Daoy (cell line): ENCODE results near the gene SLC22A14. TPM values are rescaled to one million over a fixed set of nuclear protein-coding genes. Genes with fewer than 3 reads are reported as not detected.
"Not testable (repeated sequence)": the region's sequence is repeated elsewhere in the genome, so short reads cannot be mapped to it uniquely, and the experiment has no call there.

Experiments used
- DNase-seq: peaks from one replicate; pipeline ENCODE4 v3.0.0-alpha.2; 2015; ENCODE audit warnings: low read depth
- total RNA-seq: library from RNA; depleted of rRNA; stranded (reverse); fragments of >200 nt; shearing (Covaris generic); gene quantifications from 2 replicates; pipeline ENCODE4 v1.2.3, GENCODE V29; 2014

SLC22A14 gene
- total RNA-seq, 1 experiment from 2014 or later, result not detected

GRCh38 chr3:38271553-38271952, 10.5 kb upstream of the SLC22A14 start:
- no peak for DNase-seq

GRCh38 chr3:38274864-38275649, 7.0 kb upstream of the SLC22A14 start:
- no peak for DNase-seq

DNA sequence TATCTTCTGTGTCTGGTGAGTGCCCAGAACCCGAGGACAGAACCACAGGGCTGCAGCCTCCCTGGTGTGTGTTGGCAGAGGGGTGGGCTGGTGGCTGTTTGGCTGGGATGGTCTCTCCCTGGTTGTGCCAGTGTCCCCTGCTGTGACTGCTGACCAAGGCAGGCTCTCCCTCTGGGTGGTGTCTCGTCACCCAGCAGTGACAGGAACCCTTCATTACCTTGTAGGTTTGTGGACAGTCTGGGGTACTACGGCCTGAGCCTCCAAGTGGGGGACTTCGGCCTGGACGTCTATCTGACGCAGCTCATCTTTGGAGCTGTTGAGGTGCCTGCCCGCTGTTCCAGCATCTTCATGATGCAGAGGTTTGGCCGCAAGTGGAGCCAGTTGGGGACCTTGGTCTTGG, 6.4 kb upstream of the SLC22A14 start:
- no peak for DNase-seq

DNA sequence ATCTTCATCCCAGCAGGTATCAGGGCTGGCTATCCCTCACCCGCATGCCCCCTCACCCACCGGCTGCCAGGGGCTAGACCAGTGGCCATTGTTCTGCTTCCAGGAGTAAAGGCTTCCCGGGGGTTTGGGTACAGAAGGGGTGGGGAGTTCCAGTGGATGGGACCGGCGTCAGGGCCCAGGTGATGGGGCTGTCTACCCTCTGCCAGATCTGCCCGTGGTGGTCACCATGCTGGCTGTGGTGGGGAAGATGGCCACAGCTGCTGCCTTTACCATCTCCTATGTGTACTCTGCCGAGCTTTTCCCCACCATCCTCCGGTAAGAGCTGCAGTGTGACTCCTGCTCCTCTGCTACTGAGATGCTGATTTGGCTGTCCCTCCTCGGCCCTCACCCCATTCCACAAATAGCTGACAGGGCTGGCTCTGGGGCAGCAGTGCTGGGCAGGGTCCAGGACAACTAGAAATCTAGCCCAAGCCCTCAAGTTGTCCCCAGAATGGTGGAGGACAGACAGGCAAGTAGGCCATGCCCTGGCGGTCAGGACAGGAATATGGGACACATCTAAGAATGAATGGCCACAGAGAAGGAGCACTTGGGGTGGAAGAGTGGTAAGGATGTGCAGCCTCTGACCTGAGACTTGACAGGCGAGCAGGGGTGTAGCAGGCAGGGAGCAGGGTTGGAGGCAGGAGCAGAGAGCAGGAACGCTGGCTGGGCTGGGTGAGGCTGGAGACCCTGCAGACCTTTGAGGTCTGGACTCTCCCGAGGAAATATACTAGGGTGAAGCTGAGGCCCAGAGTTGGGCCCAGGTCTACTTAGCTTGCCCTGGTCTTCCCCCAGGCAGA, 5.8 kb upstream of the SLC22A14 start:
- DNase-seq, result no peak

DNA sequence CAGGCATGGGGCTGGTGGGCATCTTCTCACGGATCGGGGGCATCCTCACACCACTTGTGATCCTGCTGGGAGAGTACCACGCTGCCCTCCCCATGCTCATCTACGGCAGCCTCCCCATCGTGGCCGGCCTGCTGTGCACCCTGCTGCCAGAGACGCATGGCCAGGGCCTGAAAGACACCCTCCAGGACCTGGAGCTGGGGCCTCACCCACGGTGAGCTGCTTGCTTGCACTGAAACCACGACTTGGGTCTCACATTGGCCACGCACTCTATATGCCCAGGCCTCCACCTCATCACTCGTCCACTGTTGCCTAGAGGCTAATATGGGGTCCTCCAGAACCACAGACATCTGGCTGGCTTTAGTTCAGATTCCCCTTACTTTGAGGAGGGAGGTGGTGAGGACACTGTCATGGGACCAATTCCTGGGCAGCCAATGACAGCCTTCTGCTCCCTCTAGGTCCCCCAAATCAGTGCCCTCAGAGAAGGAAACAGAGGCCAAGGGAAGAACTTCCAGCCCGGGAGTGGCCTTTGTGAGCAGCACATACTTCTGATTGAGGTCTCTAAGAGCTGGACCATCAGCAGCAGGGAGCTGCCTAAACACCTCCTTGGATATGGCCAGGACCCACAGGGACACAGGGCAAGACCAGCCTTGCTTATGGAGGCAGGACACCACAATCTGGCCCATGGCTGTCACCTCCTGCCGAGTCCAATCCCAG, 5.0 kb upstream of the SLC22A14 start:
- no peak for DNase-seq

DNA sequence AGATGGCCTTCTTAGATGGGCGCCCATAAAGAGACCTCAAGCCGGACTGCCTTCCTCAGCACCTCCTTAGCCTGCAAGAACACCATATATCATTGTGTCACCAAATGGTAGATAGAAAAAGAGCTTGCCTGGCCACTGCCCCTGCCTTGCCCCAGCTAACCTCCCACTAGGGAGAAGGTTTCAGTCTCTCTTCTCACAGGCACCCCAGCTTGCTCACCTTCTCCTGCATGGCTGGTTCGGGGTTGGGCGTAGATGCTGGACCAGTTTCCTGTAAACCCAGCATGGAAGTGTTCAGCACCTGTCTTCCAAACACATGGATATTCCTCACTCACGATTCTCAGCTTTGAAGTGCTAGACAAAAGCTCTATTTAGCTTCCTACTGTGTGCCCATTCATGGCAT, 3.3 kb upstream of the SLC22A14 start:
- DNase-seq, result no peak

- no peak for DNase-seq
Observed at GRCh38 chr3:38283810-38284755, 2.0 kb downstream of the SLC22A14 start.

GRCh38 chr3:38284756-38285150, 2.7 kb downstream of the SLC22A14 start:
- DNase-seq, result no peak

- DNase-seq, result not testable (repeated sequence)
Observed at GRCh38 chr3:38289286-38290217, 7.5 kb downstream of the SLC22A14 start.

GRCh38 chr3:38297053-38297452, 15.0 kb downstream of the SLC22A14 start:
- DNase-seq, result not testable (repeated sequence)

- DNase-seq, result no peak
Observed at GRCh38 chr3:38297537-38297936, 15.4 kb downstream of the SLC22A14 start.

GRCh38 chr3:38297947-38298711, 16.0 kb downstream of the SLC22A14 start:
- DNase-seq, result no peak

DNA sequence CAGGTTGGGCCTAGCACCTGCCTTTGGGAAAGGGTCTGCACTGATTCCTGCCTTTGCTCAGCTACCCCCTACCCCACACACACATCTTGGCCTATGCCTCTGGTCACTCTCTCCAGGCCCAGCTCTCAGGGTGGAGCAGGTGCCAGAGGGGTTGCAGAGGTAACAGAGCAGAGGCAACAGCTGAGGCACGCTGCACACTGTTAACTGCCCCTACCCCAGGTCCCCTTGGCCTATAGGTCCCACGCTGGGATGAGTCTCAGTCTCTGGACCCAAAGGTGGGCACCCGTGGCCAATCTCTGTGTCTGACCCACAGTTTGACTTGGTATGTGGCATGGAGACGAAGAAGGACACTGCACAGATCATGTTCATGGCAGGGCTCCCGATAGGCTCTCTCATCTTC, 24.8 kb downstream of the SLC22A14 start:
- no peak for DNase-seq

DNA sequence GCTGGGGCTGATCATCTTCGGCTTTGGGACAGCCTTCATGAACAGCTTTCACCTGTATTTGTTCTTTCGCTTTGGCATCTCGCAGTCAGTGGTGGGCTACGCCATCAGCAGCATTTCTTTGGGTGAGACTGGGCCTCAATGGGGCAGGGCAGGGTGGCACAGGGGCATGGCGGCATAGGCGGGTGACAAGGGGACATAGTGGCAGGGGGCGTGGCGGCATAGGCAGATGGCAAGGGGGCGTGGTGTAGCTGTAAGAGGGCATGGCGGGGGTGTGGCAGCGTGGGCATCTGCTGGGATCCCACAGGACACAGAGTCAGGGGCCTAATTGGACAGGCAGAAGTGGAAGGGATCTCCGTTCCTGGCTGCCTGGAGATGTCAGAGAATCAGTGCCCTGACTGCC, 25.5 kb downstream of the SLC22A14 start:
- no peak for DNase-seq

DNA sequence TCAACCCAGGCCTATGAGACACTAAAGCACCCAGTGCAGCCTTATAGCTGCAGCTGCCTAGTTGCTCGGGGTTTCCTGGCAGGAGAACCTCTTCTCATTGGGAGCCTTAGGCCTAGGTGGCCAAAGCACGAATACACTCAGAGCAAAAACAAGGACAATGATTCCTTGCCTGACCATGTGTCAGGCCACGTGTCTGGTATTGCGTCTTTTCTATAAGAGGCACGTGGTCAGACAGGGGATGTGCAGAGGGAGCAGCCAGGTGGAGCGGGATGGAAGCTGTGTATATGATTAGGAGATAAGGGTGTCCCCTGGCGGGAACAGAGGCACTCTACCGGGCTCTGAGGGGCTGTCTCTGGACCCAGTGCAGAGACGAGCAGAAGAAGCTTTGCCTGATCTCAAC, 26.4 kb downstream of the SLC22A14 start:
- no peak for DNase-seq

DNA sequence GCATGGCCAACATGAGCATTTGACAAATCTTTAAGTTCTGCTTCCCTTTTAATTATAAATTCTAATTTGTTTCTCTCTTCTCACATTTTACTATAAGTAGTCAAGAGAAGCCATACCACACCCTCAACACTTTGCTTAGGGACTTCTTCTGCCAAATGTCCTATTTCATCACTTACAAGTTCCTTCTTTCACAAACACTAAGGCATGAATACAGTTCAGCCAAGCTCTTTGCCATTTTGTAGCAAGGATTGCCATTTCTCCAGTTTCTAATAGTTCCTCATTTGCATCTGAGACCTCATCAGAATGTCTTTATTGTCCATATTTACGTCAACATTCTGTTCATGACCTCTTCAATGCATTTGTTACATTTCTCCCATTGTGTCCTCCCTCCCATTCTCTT, 29.4 kb downstream of the SLC22A14 start:
- no peak for DNase-seq

DNA sequence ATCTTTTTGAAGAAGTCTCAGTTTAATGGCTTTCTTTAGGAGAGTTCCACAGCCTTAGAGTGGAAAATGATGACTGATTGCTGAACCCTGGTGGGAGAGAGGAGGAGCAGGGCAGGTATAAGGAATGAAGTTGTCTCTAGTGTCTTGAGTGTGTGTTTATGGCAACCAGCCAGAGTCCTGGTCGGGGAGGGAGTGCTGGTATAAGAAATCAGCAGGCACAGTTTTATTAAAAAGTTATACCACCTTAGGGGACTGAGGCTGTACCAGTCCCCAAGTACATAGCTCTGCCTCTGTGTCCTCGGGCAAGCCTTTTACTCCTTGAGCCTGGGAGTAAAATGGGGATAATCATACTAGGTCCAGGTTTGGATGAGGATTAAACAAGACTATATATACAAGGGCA, 29.8 kb downstream of the SLC22A14 start:
- DNase-seq, result no peak

DNA sequence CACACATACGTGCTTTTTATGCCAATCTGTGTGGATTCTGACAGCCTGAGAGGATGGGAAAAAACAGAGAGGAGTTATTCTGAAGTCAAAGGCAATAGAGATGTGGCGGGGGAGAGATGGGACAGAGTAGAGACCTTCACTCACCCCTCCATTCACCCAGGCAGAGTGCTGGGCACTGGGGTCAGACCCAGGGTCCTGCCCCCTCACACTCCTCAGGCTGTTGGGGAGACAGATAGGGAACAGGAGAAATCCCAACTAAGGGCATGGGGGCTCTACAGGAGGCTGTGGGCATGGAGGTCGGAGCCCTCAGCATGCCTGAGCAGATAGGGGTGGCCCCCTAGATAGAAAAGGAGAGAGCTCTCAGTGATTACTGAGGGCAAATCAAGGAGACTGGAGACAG, 30.3 kb downstream of the SLC22A14 start:
- DNase-seq, result no peak

GRCh38 chr3:38313263-38313662, 31.2 kb downstream of the SLC22A14 start:
- DNase-seq, result no peak
